ENCODE data around the gene MDGA2.
"Not testable (repeated sequence)": the region's sequence is repeated elsewhere in the genome, so short reads cannot be mapped to it uniquely, and the experiment has no call there.

MDGA2 gene

GRCh38 chr14:47675466-47676314 is at the start of gene MDGA2:
TSS of gene MDGA2 (minus strand) at chr14:47675605.
- DNase-seq (ENCODE audit: low read depth), result no peak

GRCh38 chr14:47722929-47723693 is 47.7 kb upstream of the MDGA2 start:
- no peak for DNase-seq (ENCODE audit: low read depth)

GRCh38 chr14:47720281-47720680 is 44.9 kb upstream of the MDGA2 start:
- DNase-seq (ENCODE audit: low read depth), result no peak

- no peak for DNase-seq (ENCODE audit: low read depth)
Observed at GRCh38 chr14:47715330-47715729, 39.9 kb upstream of the MDGA2 start.

- no peak for DNase-seq (ENCODE audit: low read depth)
Observed at GRCh38 chr14:47710581-47710980, 35.2 kb upstream of the MDGA2 start.

GRCh38 chr14:47705683-47706082 is 30.3 kb upstream of the MDGA2 start:
- no peak for DNase-seq (ENCODE audit: low read depth)

- DNase-seq (ENCODE audit: low read depth), result no peak
Observed at GRCh38 chr14:47691829-47692228, 16.4 kb upstream of the MDGA2 start.

GRCh38 chr14:47678993-47679392 is 3.6 kb upstream of the MDGA2 start:
- DNase-seq (ENCODE audit: low read depth), result no peak

GRCh38 chr14:47678157-47678556 is 2.8 kb upstream of the MDGA2 start:
- no peak for DNase-seq (ENCODE audit: low read depth)

- no peak for DNase-seq (ENCODE audit: low read depth)
Observed at GRCh38 chr14:47676315-47676617, 861 bp upstream of the MDGA2 start.

- no peak for DNase-seq (ENCODE audit: low read depth)
Observed at GRCh38 chr14:47674543-47675465, 601 bp downstream of the MDGA2 start.

- no peak for DNase-seq (ENCODE audit: low read depth)
Observed at GRCh38 chr14:47674148-47674542, 1.3 kb downstream of the MDGA2 start.

- no peak for DNase-seq (ENCODE audit: low read depth)
Observed at GRCh38 chr14:47665337-47666134, 9.9 kb downstream of the MDGA2 start.

- DNase-seq (ENCODE audit: low read depth), result no peak
Observed at GRCh38 chr14:47662466-47662865, 12.9 kb downstream of the MDGA2 start.

GRCh38 chr14:47660158-47660557 is 15.2 kb downstream of the MDGA2 start:
- DNase-seq (ENCODE audit: low read depth), result no peak

GRCh38 chr14:47658041-47658440 is 17.4 kb downstream of the MDGA2 start:
- DNase-seq (ENCODE audit: low read depth), result no peak

- DNase-seq (ENCODE audit: low read depth), result no peak
Observed at GRCh38 chr14:47657143-47657542, 18.3 kb downstream of the MDGA2 start.

GRCh38 chr14:47651337-47651736 is 24.1 kb downstream of the MDGA2 start:
- no peak for DNase-seq (ENCODE audit: low read depth)

GRCh38 chr14:47637753-47638152 is 37.7 kb downstream of the MDGA2 start:
- no peak for DNase-seq (ENCODE audit: low read depth)

GRCh38 chr14:47626151-47627035 is 49.0 kb downstream of the MDGA2 start:
- DNase-seq (ENCODE audit: low read depth), result no peak

GRCh38 chr14:47624126-47624525 is 51.3 kb downstream of the MDGA2 start:
- DNase-seq (ENCODE audit: low read depth), result not testable (repeated sequence)
